OCI-LY3 (cell line): ENCODE data around the gene SERINC3.

Experiments used
- CTCF ChIP-seq: fragments of 200-600, 300-600 bp; sonication (generic); IDR thresholded peaks from 2 replicates; pipeline ENCODE4 v1.5.1; 2014; ENCODE audit warnings: antibody characterized with exemption, low read length, low read depth
- EZH2phosphoT487 ChIP-seq: fragments of 200-600 bp; shearing (Covaris generic); IDR thresholded peaks from 2 replicates; pipeline ENCODE4 v1.6.1; 2018; ENCODE audit warnings: antibody characterized with exemption, mixed run types, low read depth

- TF ChIP-seq CTCF (no peak), EZH2phosphoT487 (no peak)
These were observed 73.9 kb downstream of the SERINC3 start for GRCh38 chr20:44447827-44448419.
